ENCODE data around the gene CBX3. TPM values are rescaled to one million over a fixed set of nuclear protein-coding genes. Genes with fewer than 3 reads are reported as not detected.
"Not testable (repeated sequence)": the region's sequence is repeated elsewhere in the genome, so short reads cannot be mapped to it uniquely, and the experiment has no call there.

The CBX3 gene
- total and polyA plus RNA-seq, 4 donors, result 74.8 to 143 (median 84.8) TPM

DNA sequence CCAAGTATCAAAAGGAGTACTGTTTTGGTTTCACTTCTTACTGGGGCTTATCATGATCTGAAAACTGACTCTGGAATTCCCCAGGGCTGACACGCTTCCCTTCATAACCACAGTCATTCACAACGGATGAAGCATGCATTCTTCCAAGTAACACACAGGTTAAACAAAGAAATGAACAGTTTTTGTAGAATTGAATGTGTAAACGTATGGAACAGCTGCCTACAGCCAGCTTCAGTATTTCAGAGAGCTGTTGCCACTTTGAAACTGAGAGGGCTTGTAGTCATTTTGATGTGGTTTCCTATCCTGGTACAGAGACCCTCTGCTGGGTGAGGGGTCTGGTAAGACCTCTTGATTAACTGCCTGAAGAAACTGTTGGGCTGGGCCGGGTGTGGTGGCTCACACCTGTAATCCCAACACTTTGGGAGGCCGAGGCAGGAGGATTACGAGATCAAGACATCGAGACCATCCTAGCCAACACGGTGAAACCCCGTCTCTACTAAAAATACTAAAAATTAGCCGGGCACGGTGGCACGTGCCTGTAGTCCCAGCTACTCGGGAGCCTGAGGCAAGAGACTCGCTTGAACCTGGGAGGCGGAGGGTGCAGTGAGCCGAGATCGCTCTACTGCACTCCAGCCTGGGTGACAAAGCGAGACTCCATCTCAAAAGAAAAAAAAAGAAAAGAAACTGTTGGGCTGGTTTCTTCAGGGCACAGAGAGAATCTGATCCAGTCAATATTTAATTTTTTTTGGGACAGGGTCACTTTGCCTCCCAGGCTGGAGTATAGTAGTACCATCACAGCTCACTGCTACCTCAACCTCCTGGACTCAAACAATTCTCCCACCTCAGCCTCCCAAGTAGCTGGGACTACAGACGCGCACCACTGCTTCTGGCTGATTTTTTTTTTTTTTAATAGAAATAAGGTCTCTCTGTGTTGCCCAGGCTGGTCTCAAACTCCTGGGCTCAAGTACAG is 44.8 kb upstream of the CBX3 start:
- ATAC-seq (ENCODE audit: low FRiP score) (no peak), DNase-seq (no peak)
- H3K27ac ChIP-seq (ENCODE audit: low read depth in 1 of 2, low read length in 2 of 2), result no peak overlapping the region
- no peak overlapping the region for H3K4me3 ChIP-seq (ENCODE audit: low read length in 2 of 2)
- peaks cover 2% of the 10 kb centered on the region for H3K9me3 ChIP-seq (ENCODE audit: control insufficient read depth, low read length)
- H3K36me3 ChIP-seq (ENCODE audit: control insufficient read depth in 1 of 2, insufficient read depth in 2 of 2, low read length in 1 of 2), result no peaks in the 10 kb centered on the region
- WGBS, 2 donors, result 78 to 80% methylated on average over 20 of the region's 20 CpGs
- intact Hi-C loops (cut with DNase I), result no loop called here
- H3K4me1 ChIP-seq (ENCODE audit: control insufficient read depth in 1 of 2, insufficient read depth in 2 of 2, low read length in 2 of 2), result no peaks in the 10 kb centered on the region
- no peaks in the 10 kb centered on the region for H3K27me3 ChIP-seq (ENCODE audit: control insufficient read depth in 1 of 2, insufficient read depth in 2 of 2, low read length in 1 of 2)

DNA sequence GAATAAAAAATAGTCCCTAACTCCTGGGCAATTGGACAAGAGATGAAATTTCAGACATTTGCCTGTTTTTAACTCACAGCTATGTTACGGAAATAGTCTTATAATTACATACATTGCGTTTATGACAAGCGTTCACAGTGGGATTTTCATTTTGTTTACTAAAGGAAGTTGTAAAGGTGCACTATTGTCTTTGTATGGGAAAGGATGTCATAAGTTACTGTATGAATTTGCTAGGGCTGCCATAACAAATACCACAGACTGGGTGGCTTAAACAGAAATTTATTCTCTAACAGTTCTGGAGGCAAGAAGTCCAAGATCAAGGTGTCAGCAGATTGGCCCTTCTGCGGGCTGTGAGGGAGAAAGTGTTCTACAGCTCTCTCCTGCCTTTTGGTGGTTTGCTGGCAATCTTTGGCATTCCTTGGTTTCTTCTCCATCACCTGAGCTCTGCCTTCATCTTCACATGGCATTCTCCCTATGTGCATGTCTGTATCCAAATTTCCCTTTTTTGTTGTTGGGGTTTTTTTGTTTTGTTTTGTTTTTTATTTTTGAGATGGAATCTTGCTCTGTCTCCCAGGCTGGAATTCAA is 43.9 kb upstream of the CBX3 start:
- Histone ChIP-seq H3K36me3 (ENCODE audit: control insufficient read depth in 1 of 2, insufficient read depth in 2 of 2, low read length in 1 of 2) (no peaks in the 10 kb centered on the region), H3K9me3 (ENCODE audit: control insufficient read depth, low read length) (peaks cover 2% of the 10 kb centered on the region), H3K4me1 (ENCODE audit: control insufficient read depth in 1 of 2, insufficient read depth in 2 of 2, low read length in 2 of 2) (no peaks in the 10 kb centered on the region), H3K27ac (ENCODE audit: low read depth in 1 of 2, low read length in 2 of 2) (no peak overlapping the region), H3K4me3 (ENCODE audit: low read length in 2 of 2) (no peak overlapping the region), H3K27me3 (ENCODE audit: control insufficient read depth in 1 of 2, insufficient read depth in 2 of 2, low read length in 1 of 2) (no peaks in the 10 kb centered on the region)
- no peak for ATAC-seq (ENCODE audit: low FRiP score)
- no peak for DNase-seq
- WGBS, 2 donors, result 86 to 90% methylated on average over 4 of the region's 4 CpGs
- intact Hi-C loops (cut with DNase I), result no loop called here

DNA sequence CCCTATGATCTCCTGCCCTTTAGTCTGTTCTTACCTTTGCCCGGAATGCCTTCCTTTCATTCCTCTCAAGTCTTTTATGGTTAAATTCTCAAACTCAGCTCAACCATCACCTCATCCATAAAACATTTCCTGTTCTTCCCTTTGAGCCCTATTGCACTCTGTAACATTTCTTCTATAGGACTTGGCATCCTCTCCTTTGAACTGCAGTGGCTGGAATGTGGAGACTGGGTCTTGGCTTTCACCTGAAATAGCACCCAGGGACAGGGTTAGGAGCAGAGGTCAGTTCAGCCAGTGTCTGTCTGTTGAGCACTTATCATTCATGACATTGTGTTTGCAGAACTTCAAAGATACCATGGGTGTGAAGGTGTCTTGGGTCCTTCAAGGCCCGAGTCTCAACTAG is 42.3 kb upstream of the CBX3 start:
- intact Hi-C loops (cut with DNase I), result no loop called here
- DNase-seq (no peak), ATAC-seq (ENCODE audit: low FRiP score) (no peak)
- Histone ChIP-seq H3K36me3 (ENCODE audit: control insufficient read depth in 1 of 2, insufficient read depth in 2 of 2, low read length in 1 of 2) (no peaks in the 10 kb centered on the region), H3K9me3 (ENCODE audit: control insufficient read depth, low read length) (peaks cover 2% of the 10 kb centered on the region), H3K27me3 (ENCODE audit: control insufficient read depth in 1 of 2, insufficient read depth in 2 of 2, low read length in 1 of 2) (no peaks in the 10 kb centered on the region), H3K4me1 (ENCODE audit: control insufficient read depth in 1 of 2, insufficient read depth in 2 of 2, low read length in 2 of 2) (no peaks in the 10 kb centered on the region), H3K27ac (ENCODE audit: low read depth in 1 of 2, low read length in 2 of 2) (no peak overlapping the region), H3K4me3 (ENCODE audit: low read length in 2 of 2) (no peak overlapping the region)
- 70 to 73% methylated on average over 2 of the region's 2 CpGs for WGBS, 2 donors

DNA sequence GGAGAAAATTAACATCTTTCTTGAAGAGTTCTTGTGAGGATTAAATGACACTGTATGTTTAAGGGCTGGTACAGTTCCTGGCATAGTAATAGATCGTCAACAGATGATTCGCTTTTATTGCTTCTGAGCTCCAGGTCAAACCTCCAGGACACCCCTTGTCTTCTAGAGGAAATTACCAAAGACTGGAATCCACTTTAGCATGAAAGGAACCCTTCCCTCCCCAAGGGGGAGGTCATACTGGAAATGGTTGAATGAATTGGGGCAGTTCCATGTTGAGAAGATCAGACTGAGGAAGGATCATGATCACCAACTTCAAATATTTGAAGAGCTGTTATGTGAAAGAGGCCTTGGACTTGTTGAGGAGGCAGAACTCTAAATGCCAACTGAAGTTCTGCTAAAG is 40.6 kb upstream of the CBX3 start:
- Histone ChIP-seq H3K9me3 (ENCODE audit: control insufficient read depth, low read length) (peaks cover 2% of the 10 kb centered on the region), H3K4me3 (ENCODE audit: low read length in 2 of 2) (no peak overlapping the region), H3K4me1 (ENCODE audit: control insufficient read depth in 1 of 2, insufficient read depth in 2 of 2, low read length in 2 of 2) (no peaks in the 10 kb centered on the region), H3K36me3 (ENCODE audit: control insufficient read depth in 1 of 2, insufficient read depth in 2 of 2, low read length in 1 of 2) (no peaks in the 10 kb centered on the region), H3K27ac (ENCODE audit: low read depth in 1 of 2, low read length in 2 of 2) (no peak overlapping the region), H3K27me3 (ENCODE audit: control insufficient read depth in 1 of 2, insufficient read depth in 2 of 2, low read length in 1 of 2) (no peaks in the 10 kb centered on the region)
- intact Hi-C loops (cut with DNase I), result no loop called here
- 94 to 98% methylated on average over 2 of the region's 2 CpGs for WGBS, 2 donors
- DNase-seq (no peak), ATAC-seq (ENCODE audit: low FRiP score) (no peak)

DNA sequence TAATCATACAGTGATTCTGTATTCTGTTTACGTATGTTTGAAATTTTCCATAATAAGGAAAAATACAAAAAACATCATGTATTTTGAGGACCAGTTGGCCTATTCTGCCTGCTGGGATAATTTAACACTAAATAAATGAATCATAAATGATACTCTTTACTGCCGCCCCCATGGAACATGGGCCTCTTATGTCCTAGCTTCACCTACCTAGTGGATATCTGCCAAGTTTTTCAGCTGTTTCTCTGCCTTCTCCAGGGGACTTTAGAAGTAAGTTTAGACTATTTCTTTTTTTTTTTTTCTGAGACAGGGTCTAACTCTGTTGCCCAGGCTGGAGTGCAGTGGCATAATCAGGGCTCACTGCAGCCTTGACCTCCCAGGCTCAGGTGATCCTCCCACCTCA is 39.1 kb upstream of the CBX3 start:
- 76 to 87% methylated on average over 2 of the region's 2 CpGs for WGBS, 2 donors
- intact Hi-C loops (cut with DNase I), result no loop called here
- no peak for DNase-seq

DNA sequence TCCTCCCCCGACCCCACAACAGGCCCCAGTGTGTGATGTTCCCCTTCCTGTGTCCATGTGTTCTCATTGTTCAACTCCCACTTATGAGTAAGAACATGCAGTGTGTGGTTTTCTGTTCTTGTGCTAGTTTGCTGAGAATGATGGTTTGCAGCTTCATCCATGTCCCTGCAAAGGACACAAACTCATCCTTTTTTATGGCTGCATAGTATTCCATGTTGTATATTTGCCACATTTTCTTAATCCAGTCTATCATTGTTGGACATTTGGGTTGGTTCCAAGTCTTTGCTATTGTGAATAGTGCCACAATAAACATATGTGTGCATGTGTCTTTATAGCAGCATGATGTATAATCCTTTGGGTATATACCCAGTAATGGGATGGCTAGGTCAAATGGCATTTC is 37.7 kb upstream of the CBX3 start:
- H3K27me3 ChIP-seq (ENCODE audit: control insufficient read depth in 1 of 2, insufficient read depth in 2 of 2, low read length in 1 of 2); intact Hi-C loops (cut with DNase I); H3K4me3 ChIP-seq (ENCODE audit: low read length in 2 of 2); H3K9me3 ChIP-seq (ENCODE audit: control insufficient read depth, low read length); H3K36me3 ChIP-seq (ENCODE audit: control insufficient read depth in 1 of 2, insufficient read depth in 2 of 2, low read length in 1 of 2); ATAC-seq (ENCODE audit: low FRiP score); DNase-seq; H3K4me1 ChIP-seq (ENCODE audit: control insufficient read depth in 1 of 2, insufficient read depth in 2 of 2, low read length in 2 of 2); H3K27ac ChIP-seq (ENCODE audit: low read depth in 1 of 2, low read length in 2 of 2): not testable (repeated sequence)
- WGBS, 2 donors, result 76 to 90% methylated on average over 1 of the region's 1 CpG

More for the DNA sequence above, 39.1 kb upstream of the CBX3 start:
- Histone ChIP-seq H3K4me3 (ENCODE audit: low read length in 2 of 2) (no peak overlapping the region), H3K36me3 (ENCODE audit: control insufficient read depth in 1 of 2, insufficient read depth in 2 of 2, low read length in 1 of 2) (no peaks in the 10 kb centered on the region), H3K9me3 (ENCODE audit: control insufficient read depth, low read length) (peaks cover 2% of the 10 kb centered on the region), H3K4me1 (ENCODE audit: control insufficient read depth in 1 of 2, insufficient read depth in 2 of 2, low read length in 2 of 2) (no peaks in the 10 kb centered on the region), H3K27me3 (ENCODE audit: control insufficient read depth in 1 of 2, insufficient read depth in 2 of 2, low read length in 1 of 2) (no peaks in the 10 kb centered on the region), H3K27ac (ENCODE audit: low read depth in 1 of 2, low read length in 2 of 2) (no peak overlapping the region)
- no peak for ATAC-seq (ENCODE audit: low FRiP score)

DNA sequence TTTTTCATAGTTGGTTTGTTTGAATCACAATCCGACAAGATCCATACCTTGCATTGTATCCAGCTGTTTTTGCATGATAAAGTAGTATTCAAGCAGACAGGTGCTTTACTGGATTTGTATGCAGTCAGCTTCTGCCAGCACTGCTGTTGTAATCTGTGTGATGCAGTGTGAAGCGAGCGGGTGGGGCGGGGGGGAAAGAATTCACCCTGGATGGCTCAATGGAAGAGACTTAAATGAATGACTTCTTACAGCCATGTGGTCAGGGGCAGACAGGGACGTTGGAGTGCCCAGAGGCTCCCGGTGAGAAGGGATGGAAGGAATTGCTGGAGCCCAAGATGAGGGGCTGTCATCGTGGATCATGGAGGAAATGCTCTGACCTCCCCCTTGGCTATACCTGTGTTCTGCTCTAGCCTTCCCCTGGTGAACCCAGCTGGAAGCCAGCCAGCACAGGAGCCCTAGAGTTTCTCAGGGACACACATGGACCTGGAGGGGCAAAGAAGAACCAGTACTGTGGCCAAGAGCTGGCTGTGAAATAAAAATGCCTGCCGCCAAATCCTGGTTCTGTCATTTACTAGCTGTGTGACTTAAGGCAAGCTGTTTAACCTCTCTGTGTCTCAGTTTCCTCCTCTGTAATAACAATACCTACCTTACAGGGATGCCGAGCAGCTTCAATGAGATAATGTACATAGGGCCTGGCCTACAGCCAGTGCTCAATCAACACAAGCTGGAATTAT is 35.4 kb upstream of the CBX3 start:
- Histone ChIP-seq H3K27ac (ENCODE audit: low read depth in 1 of 2, low read length in 2 of 2) (no peak overlapping the region), H3K27me3 (ENCODE audit: control insufficient read depth in 1 of 2, insufficient read depth in 2 of 2, low read length in 1 of 2) (no peaks in the 10 kb centered on the region), H3K4me3 (ENCODE audit: low read length in 2 of 2) (no peak overlapping the region), H3K36me3 (ENCODE audit: control insufficient read depth in 1 of 2, insufficient read depth in 2 of 2, low read length in 1 of 2) (no peaks in the 10 kb centered on the region), H3K4me1 (ENCODE audit: control insufficient read depth in 1 of 2, insufficient read depth in 2 of 2, low read length in 2 of 2) (no peaks in the 10 kb centered on the region), H3K9me3 (ENCODE audit: control insufficient read depth, low read length) (no peaks in the 10 kb centered on the region)
- no peak for ATAC-seq (ENCODE audit: low FRiP score)
- WGBS, 2 donors, result 60 to 66% methylated on average over 9 of the region's 9 CpGs
- DNase-seq, result no peak
- intact Hi-C loops (cut with DNase I), result no loop called here

DNA sequence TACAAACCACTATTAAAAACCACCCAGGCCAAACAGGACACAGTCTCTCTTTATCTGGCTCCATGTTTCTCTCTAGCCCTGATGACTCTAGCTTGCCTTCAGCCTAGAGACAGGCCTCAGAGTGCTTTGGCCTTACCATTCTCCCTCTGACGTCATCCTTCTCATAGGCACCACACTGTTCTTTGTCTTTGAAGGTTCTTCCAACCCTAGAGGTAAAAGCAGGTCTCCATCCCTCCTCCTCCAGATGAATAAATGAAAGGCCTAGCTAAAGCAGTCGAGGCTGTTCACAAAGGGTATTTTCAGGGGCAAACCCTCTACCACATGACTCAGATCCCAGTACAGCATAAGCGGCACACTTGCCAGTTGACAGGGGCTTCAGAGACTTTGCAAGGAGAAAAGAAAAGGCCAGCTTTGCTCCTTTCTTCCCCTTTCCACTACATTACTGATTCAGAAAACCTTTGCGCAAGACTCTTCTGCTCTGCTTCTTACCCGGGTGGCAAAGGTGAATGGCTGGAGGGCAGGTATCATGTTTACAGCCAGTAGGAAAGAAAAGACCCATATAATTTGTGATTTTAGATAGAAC is 34.8 kb upstream of the CBX3 start:
- Histone ChIP-seq H3K27ac (ENCODE audit: low read depth in 1 of 2, low read length in 2 of 2) (no peak overlapping the region), H3K36me3 (ENCODE audit: control insufficient read depth in 1 of 2, insufficient read depth in 2 of 2, low read length in 1 of 2) (no peaks in the 10 kb centered on the region), H3K9me3 (ENCODE audit: control insufficient read depth, low read length) (no peaks in the 10 kb centered on the region), H3K27me3 (ENCODE audit: control insufficient read depth in 1 of 2, insufficient read depth in 2 of 2, low read length in 1 of 2) (no peaks in the 10 kb centered on the region), H3K4me1 (ENCODE audit: control insufficient read depth in 1 of 2, insufficient read depth in 2 of 2, low read length in 2 of 2) (no peaks in the 10 kb centered on the region), H3K4me3 (ENCODE audit: low read length in 2 of 2) (no peak overlapping the region)
- DNase-seq, result no peak
- no peak for ATAC-seq (ENCODE audit: low FRiP score)
- 81% methylated on average over 5 of the region's 5 CpGs for WGBS, 2 donors
- intact Hi-C loops (cut with DNase I), result no loop called here

Data from aorta (tissue), 5 donors.